ENCODE results near the gene NINL. TPM values are rescaled to one million over a fixed set of nuclear protein-coding genes. Genes with fewer than 3 reads are reported as not detected.

Gene NINL
- total RNA-seq, 1 experiment from 2014 or later, result 31.5 TPM

DNA sequence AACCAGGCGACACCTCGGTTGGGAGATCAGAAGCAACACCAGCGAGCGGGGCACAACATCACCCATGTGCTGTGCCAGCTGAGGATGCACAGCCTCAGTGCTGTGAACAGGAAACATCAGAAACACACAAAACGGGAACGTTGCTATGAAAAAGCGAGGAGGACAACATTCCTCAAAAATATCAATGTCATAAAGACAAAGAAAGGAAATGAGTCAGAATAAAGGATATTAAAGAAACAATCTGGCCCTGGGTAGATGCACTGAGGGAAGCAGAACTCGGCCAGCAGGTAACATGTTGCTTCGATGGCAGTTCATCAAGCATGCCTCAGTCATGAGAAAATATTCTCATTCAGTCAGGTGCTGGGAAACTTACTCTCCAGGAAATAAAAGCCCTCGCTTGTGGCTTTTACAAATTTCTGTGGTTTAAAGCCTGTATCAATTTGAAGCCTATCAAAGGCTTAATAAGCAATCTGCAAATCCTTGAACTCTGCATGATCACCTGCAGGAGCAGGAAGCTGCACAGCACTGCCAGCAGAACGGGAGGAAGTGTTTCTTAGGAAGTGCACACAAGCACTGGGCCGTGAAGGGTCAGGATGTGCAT is 100.3 kb downstream of the NINL start:
- no peak for DNase-seq (ENCODE audit: low spot score)
- CTCF ChIA-PET, result no interaction called here
- H3K27ac ChIP-seq (ENCODE audit: low read depth, low read length, poor library complexity, severe bottlenecking), result no peak overlapping the region
- no peaks in the 10 kb centered on the region for H3K9me3 ChIP-seq (ENCODE audit: low read depth, low read length, poor library complexity, severe bottlenecking)
- intact Hi-C loops (cut with micrococcal nuclease; ENCODE audit: unreplicated experiment), result no loop called here
- no peak overlapping the region for H3K4me3 ChIP-seq (ENCODE audit: low read depth, low read length, poor library complexity, severe bottlenecking)
- no TSS peak for BruUV-seq (replicated peaks)
- TF ChIP-seq CTCF (conservative IDR thresholded peaks at IDR 0.05; ENCODE audit: low read depth, low read length), result no peak
- TF ChIP-seq EZH2 (IDR thresholded peaks at IDR 0.05; ENCODE audit: borderline replicate concordance, low read depth, low read length, poor library complexity, severe bottlenecking), result no peak
- POLR2A ChIA-PET (ENCODE audit: low non-redundant PET), result no interaction called here
- H3K36me3 ChIP-seq (ENCODE audit: insufficient read depth, low read length, poor library complexity, severe bottlenecking), result peaks cover 31% of the 10 kb centered on the region
- H3K27me3 ChIP-seq (replicated peaks; ENCODE audit: insufficient read depth, low read depth, low read length, poor library complexity), result no peaks in the 10 kb centered on the region
- H3K4me1 ChIP-seq (ENCODE audit: insufficient read depth, low read length, poor library complexity, severe bottlenecking), result no peaks in the 10 kb centered on the region

DNA sequence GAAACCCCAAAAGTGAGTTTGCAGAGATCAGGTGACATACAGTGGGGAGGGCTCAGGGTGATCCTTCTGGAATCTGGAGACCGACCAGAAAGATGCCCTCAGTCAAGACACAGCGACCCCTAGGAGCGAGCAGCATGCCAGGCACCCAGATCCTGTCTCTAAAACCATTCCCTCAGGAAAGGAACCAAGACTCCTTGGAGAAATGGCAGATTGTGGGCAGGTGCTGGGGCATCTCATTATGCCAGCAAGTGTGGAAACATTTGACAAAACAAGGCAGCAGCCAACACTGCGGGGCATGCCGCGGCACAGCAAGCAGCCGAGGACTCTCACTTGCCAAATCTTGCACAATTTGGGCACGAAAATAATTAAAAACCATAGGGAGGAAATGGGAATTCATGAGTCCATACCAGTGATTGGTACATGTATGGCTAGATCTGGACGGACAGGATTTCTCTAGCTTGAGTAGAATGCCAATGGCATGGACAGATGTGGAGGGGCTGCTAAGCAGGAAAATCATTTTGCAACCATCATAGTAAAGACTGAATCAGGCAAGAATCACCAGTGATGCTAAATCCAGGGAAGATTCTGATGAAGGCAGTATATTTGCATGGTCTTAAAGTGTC is 101.0 kb downstream of the NINL start:
- no TSS peak for BruUV-seq (replicated peaks)
- no peak for DNase-seq (ENCODE audit: low spot score)
- peaks cover 25% of the 10 kb centered on the region for H3K36me3 ChIP-seq (ENCODE audit: insufficient read depth, low read length, poor library complexity, severe bottlenecking)
- CTCF ChIA-PET, result no interaction called here
- no peak for TF ChIP-seq CTCF (conservative IDR thresholded peaks at IDR 0.05; ENCODE audit: low read depth, low read length)
- TF ChIP-seq EZH2 (IDR thresholded peaks at IDR 0.05; ENCODE audit: borderline replicate concordance, low read depth, low read length, poor library complexity, severe bottlenecking), result no peak
- no peaks in the 10 kb centered on the region for H3K27me3 ChIP-seq (replicated peaks; ENCODE audit: insufficient read depth, low read depth, low read length, poor library complexity)
- H3K9me3 ChIP-seq (ENCODE audit: low read depth, low read length, poor library complexity, severe bottlenecking), result no peaks in the 10 kb centered on the region
- H3K4me1 ChIP-seq (ENCODE audit: insufficient read depth, low read length, poor library complexity, severe bottlenecking), result no peaks in the 10 kb centered on the region
- no peak overlapping the region for H3K27ac ChIP-seq (ENCODE audit: low read depth, low read length, poor library complexity, severe bottlenecking)
- H3K4me3 ChIP-seq (ENCODE audit: low read depth, low read length, poor library complexity, severe bottlenecking), result no peak overlapping the region
- intact Hi-C loops (cut with micrococcal nuclease; ENCODE audit: unreplicated experiment), result no loop called here
- POLR2A ChIA-PET (ENCODE audit: low non-redundant PET), result no interaction called here

DNA sequence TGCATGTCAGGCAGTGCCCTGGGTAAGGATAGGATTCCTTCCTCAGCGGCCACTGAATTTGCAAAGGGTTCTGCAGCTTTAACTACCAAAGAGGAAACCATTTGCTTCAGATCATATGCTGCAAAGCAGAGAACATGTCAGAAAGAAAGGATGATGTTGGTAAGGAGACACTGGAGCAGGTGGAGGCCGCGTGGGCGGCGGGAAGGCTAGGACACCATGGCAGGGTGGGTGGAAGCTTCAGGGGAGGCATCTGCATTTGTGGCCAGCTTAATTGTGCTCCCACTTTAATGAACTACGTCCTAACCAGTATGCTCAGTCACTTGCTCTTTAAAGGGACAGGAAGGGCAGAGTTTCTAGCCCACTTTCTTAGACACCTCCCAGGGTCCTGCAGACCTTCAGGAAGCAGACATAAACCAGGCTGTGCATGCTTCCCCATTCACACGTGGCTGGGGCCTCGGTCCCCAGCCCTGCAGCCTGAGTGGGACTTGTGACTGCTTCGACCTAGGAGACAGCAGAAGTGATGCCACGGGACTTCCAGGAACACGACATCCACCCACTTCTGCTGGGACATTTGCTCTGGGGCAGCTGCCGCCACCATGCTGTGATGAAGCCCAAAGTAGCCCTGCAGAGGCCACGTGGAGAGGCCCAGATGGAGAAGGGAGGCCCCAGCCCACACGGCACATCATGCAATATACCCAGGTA is 101.7 kb downstream of the NINL start:
- BruUV-seq (replicated peaks), result no TSS peak
- no peaks in the 10 kb centered on the region for H3K9me3 ChIP-seq (ENCODE audit: low read depth, low read length, poor library complexity, severe bottlenecking)
- no peak for DNase-seq (ENCODE audit: low spot score)
- no peak overlapping the region for H3K4me3 ChIP-seq (ENCODE audit: low read depth, low read length, poor library complexity, severe bottlenecking)
- ChIA-PET POLR2A (ENCODE audit: low non-redundant PET) (no interaction called here), CTCF (no interaction called here)
- H3K27ac ChIP-seq (ENCODE audit: low read depth, low read length, poor library complexity, severe bottlenecking), result no peak overlapping the region
- TF ChIP-seq CTCF (conservative IDR thresholded peaks at IDR 0.05; ENCODE audit: low read depth, low read length) (no peak), EZH2 (IDR thresholded peaks at IDR 0.05; ENCODE audit: borderline replicate concordance, low read depth, low read length, poor library complexity, severe bottlenecking) (no peak)
- H3K4me1 ChIP-seq (ENCODE audit: insufficient read depth, low read length, poor library complexity, severe bottlenecking), result no peaks in the 10 kb centered on the region
- intact Hi-C loops (cut with micrococcal nuclease; ENCODE audit: unreplicated experiment), result no loop called here
- peaks cover 29% of the 10 kb centered on the region for H3K36me3 ChIP-seq (ENCODE audit: insufficient read depth, low read length, poor library complexity, severe bottlenecking)
- H3K27me3 ChIP-seq (replicated peaks; ENCODE audit: insufficient read depth, low read depth, low read length, poor library complexity), result no peaks in the 10 kb centered on the region

Data from A673 (cell line).